HepG2 (cell line): ENCODE results near the gene BBS9. TPM values are rescaled to one million over a fixed set of nuclear protein-coding genes. Genes with fewer than 3 reads are reported as not detected.

Experiments used
- ATAC-seq: fragments of 200-7000 bp; cut with Tn5 transposase; 3 replicates; pipeline ENCODE4 v1.9.1; 2020; ENCODE audit warnings: mild to moderate bottlenecking, moderate library complexity
- BruUV-seq: library from RNA; stranded (reverse); fragments of 400-500 nt; replicated peaks from 2 replicates; lab custom pipeline; 2021; lab: Mats Ljungman, UMichigan
- CTCF ChIA-PET: fragments of 300-600 bp; formaldehyde crosslinking; extraction: SDS; loops from one replicate; lab custom pipeline; 2021; ENCODE audit warnings: low total read pairs, inconsistent platforms, low intra/inter-chr PET ratio; lab: Yijun Ruan, JAX
- POLR2A ChIA-PET: fragments of 350-600 bp; sonication (Branson Sonifier 250); formaldehyde crosslinking; loops from one replicate; lab custom pipeline; 2020; ENCODE audit warnings: antibody characterized with exemption, inconsistent platforms; lab: Yijun Ruan, JAX
- DNase-seq: peaks from one replicate; pipeline ENCODE4 v3.0.0-alpha.2; 2015; ENCODE audit warnings: low spot score
- FAIRE-seq: peaks from 3 replicates; lab custom pipeline; 2011; peaks lifted over from hg19 to GRCh38; lab: Jason Lieb, UNC
- H2AFZ ChIP-seq: one replicate; pipeline ENCODE4 v1.6.1; 2011; ENCODE audit warnings: low read length, inconsistent platforms
- H3K27ac ChIP-seq: fragments of 300-600 bp; 3 replicates; pipeline ENCODE4 v1.8.0; 2011; ENCODE audit warnings: mixed run types, mild to moderate bottlenecking, mixed read lengths, low read length, inconsistent platforms; ENCODE audit not compliant: insufficient read depth; ENCODE audit errors: extremely low read length
- H3K27me3 ChIP-seq, 2 experiments: fragments of 200-600 bp in 1 of 2; 2 replicates in 1 of 2; 3 replicates in 1 of 2; pipeline versions ENCODE4 v1.6.0 to v1.8.0; 2011; ENCODE audit warnings: low read length in 2 of 2, mild to moderate bottlenecking in 2 of 2, moderate library complexity in 2 of 2, inconsistent platforms in 1 of 2; ENCODE audit not compliant: insufficient read depth in 2 of 2, control insufficient read depth in 1 of 2
- H3K36me3 ChIP-seq, 2 experiments: fragments of 200-600 bp in 1 of 2; replicated peaks in 1 of 2; 2 replicates in 1 of 2; 3 replicates in 1 of 2; pipeline versions ENCODE4 v1.5.1 to v1.8.0; 2011; ENCODE audit warnings: low read length in 2 of 2, inconsistent platforms in 1 of 2; ENCODE audit not compliant: insufficient read depth in 2 of 2, control insufficient read depth in 1 of 2
- H3K4me1 ChIP-seq: 2 replicates; pipeline ENCODE4 v1.5.1; 2012; ENCODE audit warnings: low read length, inconsistent platforms; ENCODE audit not compliant: insufficient read depth
- H3K4me2 ChIP-seq: 2 replicates; pipeline ENCODE4 v1.6.0; 2011; ENCODE audit warnings: low read depth, low read length, inconsistent platforms
- H3K4me3 ChIP-seq, 3 experiments: fragments of 200-600 bp in 1 of 3; sonication (generic), shearing (Covaris generic) in 1 of 3; replicated peaks in 1 of 3; 2 replicates each; pipeline ENCODE4 v1.5.1; 2011 to 2016; ENCODE audit warnings: low read length in 3 of 3, inconsistent platforms in 2 of 3, low read depth in 2 of 3, mild to moderate bottlenecking in 2 of 3, control low read depth in 1 of 3, mixed read lengths in 1 of 3; ENCODE audit not compliant: insufficient read depth in 1 of 3
- H3K79me2 ChIP-seq: one replicate; pipeline ENCODE4 v1.6.1; 2011; ENCODE audit warnings: low read length, inconsistent platforms; ENCODE audit not compliant: insufficient read depth
- H3K9ac ChIP-seq: 2 replicates; pipeline ENCODE4 v1.6.0; 2011; ENCODE audit warnings: mild to moderate bottlenecking, low read depth, low read length, inconsistent platforms; ENCODE audit not compliant: insufficient read depth
- H3K9me3 ChIP-seq: 2 replicates; pipeline ENCODE4 v1.5.1; 2012; ENCODE audit warnings: mild to moderate bottlenecking, low read length
- H4K20me1 ChIP-seq: 2 replicates; pipeline ENCODE4 v1.6.0; 2011; ENCODE audit warnings: inconsistent platforms, mild to moderate bottlenecking, low read length, moderate library complexity; ENCODE audit not compliant: insufficient read depth
- MIXL1 ChIP-seq: IDR thresholded peaks from 2 replicates; pipeline ENCODE4 v1.6.1; 2016
- RAD21 ChIP-seq: fragments of 450-650 bp; formaldehyde crosslinking; IDR thresholded peaks from 2 replicates; pipeline ENCODE4 v1.5.0; 2020; ENCODE audit warnings: mild to moderate bottlenecking
- RXRB ChIP-seq: IDR thresholded peaks from 2 replicates; pipeline ENCODE4 v1.6.1; 2016; ENCODE audit warnings: borderline replicate concordance, missing genetic modification reagents, missing compliant biosample characterization
- SMARCE1 ChIP-seq: fragments of 450-650 bp; IDR thresholded peaks from 2 replicates; pipeline ENCODE4 v1.6.1; 2017; ENCODE audit warnings: borderline replicate concordance
- SMC3 ChIP-seq: IDR thresholded peaks from 2 replicates; pipeline ENCODE4 v1.6.1; 2011; ENCODE audit warnings: low read length, improper control_type of control experiment
- STAG1 ChIP-seq: sonication (generic); formaldehyde crosslinking; IDR thresholded peaks from 2 replicates; pipeline ENCODE4 v1.4.0; 2020; ENCODE audit warnings: missing genetic modification reagents
- WGBS: methylation state at CpG from one replicate; pipeline ENCODE4 v1.1.6; 2017; ENCODE audit warnings: low lambda C conversion rate; 5-methylcytosine and 5-hydroxymethylcytosine counted together
- in situ Hi-C: cut with HindIII; loops from 2 replicates; pipeline ENCODE4 v1.10.0; 2017; ENCODE audit warnings: low pct_unique_long_range_greater_than_20kb; ENCODE audit not compliant: extremely low pct_ligation_motif_present
- intact Hi-C: fragments of 100-400 bp; cut with micrococcal nuclease; formaldehyde crosslinking; loops from one replicate; pipeline ENCODE4 v1.10.0; 2022; ENCODE audit not compliant: unreplicated experiment
- polyA plus RNA-seq, 8 experiments: library from polyadenylated mRNA; depleted of rRNA in 3 of 8; stranded (reverse) in 7 of 8; unstranded in 1 of 8; fragments of >200 nt; fragmentation: Illumina TruSeq in 4 of 8; extraction: Trizol in 4 of 8; gene quantifications; 2 replicates each; pipeline versions ENCODE4 v1.2.1 to v1.2.3, GENCODE V29; 2011 to 2016; ENCODE audit warnings: low read depth in 4 of 8, missing spikeins in 1 of 8, mixed read lengths in 1 of 8; ENCODE audit not compliant: insufficient read depth in 1 of 8
- total RNA-seq, 5 experiments: library from RNA; depleted of rRNA; stranded (reverse); fragments of >200 nt; fragmentation: Illumina TruSeq; extraction: Trizol; gene quantifications; 2 replicates each; pipeline ENCODE4 v1.2.3, GENCODE V29; 2016; ENCODE audit warnings: low read depth in 1 of 5
- TF ChIP-seq, protein P1 (sequence below): sonication (generic); formaldehyde crosslinking; IDR thresholded peaks from 2 replicates; pipeline ENCODE4 v1.9.0; 2022; ENCODE audit warnings: missing genetic modification reagents, mild to moderate bottlenecking, borderline replicate concordance
- TF ChIP-seq, protein P2 (sequence below): sonication (generic); formaldehyde crosslinking; IDR thresholded peaks from 2 replicates; pipeline ENCODE4 v1.5.0; 2020; ENCODE audit warnings: mild to moderate bottlenecking, missing genetic modification reagents, moderate library complexity
- TF ChIP-seq, protein P3 (sequence below): sonication (generic); formaldehyde crosslinking; IDR thresholded peaks from 2 replicates; pipeline ENCODE4 v1.8.0; 2022; ENCODE audit warnings: missing genetic modification reagents, mild to moderate bottlenecking, moderate library complexity, borderline replicate concordance

Gene BBS9
- total and polyA plus RNA-seq, 2 of the 13 experiments (the other 11 are each of a cell fraction or from before 2014, with no cell fraction given), result 5.1 to 7.8 TPM

DNA sequence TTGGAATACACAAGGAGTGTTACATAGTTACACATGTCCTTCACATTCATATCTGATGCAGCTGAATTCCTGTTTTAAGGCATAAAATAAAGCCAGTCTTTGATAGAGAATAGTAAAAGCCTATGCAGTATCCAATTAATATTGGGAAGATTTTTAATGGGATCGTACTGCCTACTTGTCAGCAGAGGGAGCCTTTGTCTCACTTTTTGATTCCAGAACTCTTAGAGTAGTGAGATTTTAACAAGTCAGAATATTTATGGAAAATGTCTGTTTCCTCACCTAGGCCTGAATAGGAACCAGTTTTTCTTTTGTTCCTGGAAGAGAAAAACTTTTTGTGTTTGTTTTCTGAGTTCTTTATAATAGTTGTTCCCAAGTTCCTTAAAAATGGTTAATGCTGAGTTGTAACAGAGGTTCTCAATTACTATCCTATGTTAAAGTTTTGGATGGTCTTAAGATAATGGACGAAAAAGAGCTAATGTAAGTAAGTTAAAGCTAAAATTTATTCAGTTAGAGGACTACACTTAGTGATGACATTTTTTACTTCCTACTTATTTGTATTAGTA is 114.0 kb downstream of the BBS9 start:
- Histone ChIP-seq H2AFZ (no peak overlapping the region), H4K20me1 (no peaks in the 10 kb centered on the region), H3K4me2 (no peak overlapping the region), H3K4me3 (no peak overlapping the region), H3K36me3 (no peaks in the 10 kb centered on the region), H3K9ac (no peak overlapping the region), H3K27ac (no peak overlapping the region), H3K9me3 (no peaks in the 10 kb centered on the region), H3K4me1 (peaks cover 22% of the 10 kb centered on the region), H3K79me2 (no peaks in the 10 kb centered on the region), H3K27me3 (no peaks in the 10 kb centered on the region)
- in situ Hi-C loops (loop anchor here (10.0 kb wide), 1 partner anchor 691 kb away; no protein-coding TSS in a partner anchor), intact Hi-C loops (loop anchor here (1.0 to 10.0 kb wide), 6 partner anchors 57 to 924 kb away; no protein-coding TSS in a partner anchor)
- CTCF ChIA-PET, result interaction anchor here (0.6 to 1.8 kb wide), 6 partner anchors 57 to 689 kb away, joined by 3 to 16 read pairs (median 8); no protein-coding TSS in a partner anchor
- 0 out of 2 replicates have a peak, but pooled peaks have one; percentile 10 for TF ChIP-seq RXRB (CRISPR knock-in tag)
- TF ChIP-seq MIXL1 (CRISPR knock-in tag), result 0 out of 2 replicates have a peak, but pooled peaks have one; percentile 37
- TF ChIP-seq SMARCE1, result no peak
- TF ChIP-seq, protein P1, sequence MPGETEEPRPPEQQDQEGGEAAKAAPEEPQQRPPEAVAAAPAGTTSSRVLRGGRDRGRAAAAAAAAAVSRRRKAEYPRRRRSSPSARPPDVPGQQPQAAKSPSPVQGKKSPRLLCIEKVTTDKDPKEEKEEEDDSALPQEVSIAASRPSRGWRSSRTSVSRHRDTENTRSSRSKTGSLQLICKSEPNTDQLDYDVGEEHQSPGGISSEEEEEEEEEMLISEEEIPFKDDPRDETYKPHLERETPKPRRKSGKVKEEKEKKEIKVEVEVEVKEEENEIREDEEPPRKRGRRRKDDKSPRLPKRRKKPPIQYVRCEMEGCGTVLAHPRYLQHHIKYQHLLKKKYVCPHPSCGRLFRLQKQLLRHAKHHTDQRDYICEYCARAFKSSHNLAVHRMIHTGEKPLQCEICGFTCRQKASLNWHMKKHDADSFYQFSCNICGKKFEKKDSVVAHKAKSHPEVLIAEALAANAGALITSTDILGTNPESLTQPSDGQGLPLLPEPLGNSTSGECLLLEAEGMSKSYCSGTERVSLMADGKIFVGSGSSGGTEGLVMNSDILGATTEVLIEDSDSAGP (CRISPR knock-in tag), result no peak
- peak; percentile 56 for TF ChIP-seq RAD21
- TF ChIP-seq, protein P2, sequence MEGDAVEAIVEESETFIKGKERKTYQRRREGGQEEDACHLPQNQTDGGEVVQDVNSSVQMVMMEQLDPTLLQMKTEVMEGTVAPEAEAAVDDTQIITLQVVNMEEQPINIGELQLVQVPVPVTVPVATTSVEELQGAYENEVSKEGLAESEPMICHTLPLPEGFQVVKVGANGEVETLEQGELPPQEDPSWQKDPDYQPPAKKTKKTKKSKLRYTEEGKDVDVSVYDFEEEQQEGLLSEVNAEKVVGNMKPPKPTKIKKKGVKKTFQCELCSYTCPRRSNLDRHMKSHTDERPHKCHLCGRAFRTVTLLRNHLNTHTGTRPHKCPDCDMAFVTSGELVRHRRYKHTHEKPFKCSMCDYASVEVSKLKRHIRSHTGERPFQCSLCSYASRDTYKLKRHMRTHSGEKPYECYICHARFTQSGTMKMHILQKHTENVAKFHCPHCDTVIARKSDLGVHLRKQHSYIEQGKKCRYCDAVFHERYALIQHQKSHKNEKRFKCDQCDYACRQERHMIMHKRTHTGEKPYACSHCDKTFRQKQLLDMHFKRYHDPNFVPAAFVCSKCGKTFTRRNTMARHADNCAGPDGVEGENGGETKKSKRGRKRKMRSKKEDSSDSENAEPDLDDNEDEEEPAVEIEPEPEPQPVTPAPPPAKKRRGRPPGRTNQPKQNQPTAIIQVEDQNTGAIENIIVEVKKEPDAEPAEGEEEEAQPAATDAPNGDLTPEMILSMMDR, result peak; percentile 65
- TF ChIP-seq SMC3, result peak; percentile 70
- TF ChIP-seq, protein P3, sequence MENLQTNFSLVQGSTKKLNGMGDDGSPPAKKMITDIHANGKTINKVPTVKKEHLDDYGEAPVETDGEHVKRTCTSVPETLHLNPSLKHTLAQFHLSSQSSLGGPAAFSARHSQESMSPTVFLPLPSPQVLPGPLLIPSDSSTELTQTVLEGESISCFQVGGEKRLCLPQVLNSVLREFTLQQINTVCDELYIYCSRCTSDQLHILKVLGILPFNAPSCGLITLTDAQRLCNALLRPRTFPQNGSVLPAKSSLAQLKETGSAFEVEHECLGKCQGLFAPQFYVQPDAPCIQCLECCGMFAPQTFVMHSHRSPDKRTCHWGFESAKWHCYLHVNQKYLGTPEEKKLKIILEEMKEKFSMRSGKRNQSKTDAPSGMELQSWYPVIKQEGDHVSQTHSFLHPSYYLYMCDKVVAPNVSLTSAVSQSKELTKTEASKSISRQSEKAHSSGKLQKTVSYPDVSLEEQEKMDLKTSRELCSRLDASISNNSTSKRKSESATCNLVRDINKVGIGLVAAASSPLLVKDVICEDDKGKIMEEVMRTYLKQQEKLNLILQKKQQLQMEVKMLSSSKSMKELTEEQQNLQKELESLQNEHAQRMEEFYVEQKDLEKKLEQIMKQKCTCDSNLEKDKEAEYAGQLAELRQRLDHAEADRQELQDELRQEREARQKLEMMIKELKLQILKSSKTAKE, result no peak
- peak; percentile 78 for TF ChIP-seq STAG1 (CRISPR knock-in tag)
- BruUV-seq, result no TSS peak
- peak; percentile 73 for ATAC-seq
- POLR2A ChIA-PET, result no interaction called here
- FAIRE-seq, result no peak
- peak; percentile 48 for DNase-seq
- 31% methylated on average over 2 of the region's 2 CpGs for WGBS
